ENCODE results near the gene PNMA8B. TPM values are rescaled to one million over a fixed set of nuclear protein-coding genes. Genes with fewer than 3 reads are reported as not detected.

The PNMA8B gene
- total RNA-seq, 1 donor from 2014 or later: 0.76 TPM

GRCh38 chr19:46493236-46494145, 2.2 kb downstream of the PNMA8B start:
- peak overlapping the region; percentile 69 for H3K4me3 Mint-ChIP-seq (ENCODE audit: unreplicated experiment)
- H3K9me3 Mint-ChIP-seq (ENCODE audit: unreplicated experiment): peaks cover 11% of the 10 kb centered on the region

GRCh38 chr19:46492841-46493235, 2.8 kb downstream of the PNMA8B start:
- no peak for DNase-seq
- Mint-ChIP-seq H3K27ac (ENCODE audit: unreplicated experiment) (no peak overlapping the region), H3K4me1 (ENCODE audit: low read depth, unreplicated experiment) (peaks cover 3% of the 10 kb centered on the region), H3K9me3 (ENCODE audit: unreplicated experiment) (peaks cover 11% of the 10 kb centered on the region), H3K4me3 (ENCODE audit: unreplicated experiment) (no peak overlapping the region), H3K36me3 (ENCODE audit: unreplicated experiment) (no peaks in the 10 kb centered on the region), H3K27me3 (ENCODE audit: unreplicated experiment) (peaks cover 32% of the 10 kb centered on the region)
- TF ChIP-seq, protein P1, sequence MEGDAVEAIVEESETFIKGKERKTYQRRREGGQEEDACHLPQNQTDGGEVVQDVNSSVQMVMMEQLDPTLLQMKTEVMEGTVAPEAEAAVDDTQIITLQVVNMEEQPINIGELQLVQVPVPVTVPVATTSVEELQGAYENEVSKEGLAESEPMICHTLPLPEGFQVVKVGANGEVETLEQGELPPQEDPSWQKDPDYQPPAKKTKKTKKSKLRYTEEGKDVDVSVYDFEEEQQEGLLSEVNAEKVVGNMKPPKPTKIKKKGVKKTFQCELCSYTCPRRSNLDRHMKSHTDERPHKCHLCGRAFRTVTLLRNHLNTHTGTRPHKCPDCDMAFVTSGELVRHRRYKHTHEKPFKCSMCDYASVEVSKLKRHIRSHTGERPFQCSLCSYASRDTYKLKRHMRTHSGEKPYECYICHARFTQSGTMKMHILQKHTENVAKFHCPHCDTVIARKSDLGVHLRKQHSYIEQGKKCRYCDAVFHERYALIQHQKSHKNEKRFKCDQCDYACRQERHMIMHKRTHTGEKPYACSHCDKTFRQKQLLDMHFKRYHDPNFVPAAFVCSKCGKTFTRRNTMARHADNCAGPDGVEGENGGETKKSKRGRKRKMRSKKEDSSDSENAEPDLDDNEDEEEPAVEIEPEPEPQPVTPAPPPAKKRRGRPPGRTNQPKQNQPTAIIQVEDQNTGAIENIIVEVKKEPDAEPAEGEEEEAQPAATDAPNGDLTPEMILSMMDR (IDR thresholded peaks at IDR 0.05; ENCODE audit: partially characterized antibody, unreplicated experiment): no peak

More at GRCh38 chr19:46493236-46494145, 2.2 kb downstream of the PNMA8B start:
- no peak for DNase-seq
- Mint-ChIP-seq H3K27me3 (ENCODE audit: unreplicated experiment) (peaks cover 31% of the 10 kb centered on the region), H3K36me3 (ENCODE audit: unreplicated experiment) (no peaks in the 10 kb centered on the region), H3K4me1 (ENCODE audit: low read depth, unreplicated experiment) (peaks cover 4% of the 10 kb centered on the region), H3K27ac (ENCODE audit: unreplicated experiment) (no peak overlapping the region)
- TF ChIP-seq, protein P1 (IDR thresholded peaks at IDR 0.05; ENCODE audit: partially characterized antibody, unreplicated experiment): no peak

DNA sequence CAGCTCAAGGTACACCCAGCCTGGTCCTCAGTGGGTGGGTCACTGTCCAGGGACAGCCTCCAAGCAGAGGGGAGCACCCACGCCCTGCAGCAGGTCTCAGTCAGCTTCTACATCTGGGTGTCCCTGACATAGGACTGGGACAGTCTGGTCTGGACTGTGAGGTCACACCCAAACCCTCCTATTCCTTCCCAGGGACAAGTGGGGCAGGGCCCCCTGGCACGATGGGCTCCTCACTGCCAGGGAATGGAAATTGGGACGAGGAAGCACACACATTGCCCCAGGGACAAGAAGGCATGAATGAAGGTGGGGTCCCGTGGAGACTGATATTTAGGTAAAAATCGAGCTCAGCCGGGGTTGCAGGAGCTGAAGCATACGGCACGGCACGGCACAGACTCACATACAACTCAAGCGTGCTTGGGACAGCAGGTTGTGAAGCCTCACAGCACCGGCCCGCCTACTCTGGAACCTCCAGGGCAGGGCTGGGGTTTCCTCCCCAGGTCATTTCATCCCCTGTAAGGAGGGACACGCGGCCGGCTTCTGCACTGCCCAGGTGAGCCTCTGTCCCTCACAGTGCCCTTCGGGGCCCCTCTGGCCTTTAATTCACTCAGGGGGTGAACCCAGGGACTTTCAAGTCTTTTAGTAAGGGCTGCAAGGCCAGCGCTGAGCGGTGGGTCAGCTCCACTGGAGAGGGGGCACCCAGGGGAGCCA, 3.5 kb downstream of the PNMA8B start:
- Mint-ChIP-seq H3K27ac (ENCODE audit: unreplicated experiment) (no peak overlapping the region), H3K27me3 (ENCODE audit: unreplicated experiment) (peaks cover 32% of the 10 kb centered on the region), H3K4me3 (ENCODE audit: unreplicated experiment) (no peak overlapping the region), H3K9me3 (ENCODE audit: unreplicated experiment) (peaks cover 11% of the 10 kb centered on the region), H3K4me1 (ENCODE audit: low read depth, unreplicated experiment) (peaks cover 5% of the 10 kb centered on the region), H3K36me3 (ENCODE audit: unreplicated experiment) (no peaks in the 10 kb centered on the region)
- no peak for DNase-seq
- TF ChIP-seq, protein P1 (IDR thresholded peaks at IDR 0.05; ENCODE audit: partially characterized antibody, unreplicated experiment): no peak

GRCh38 chr19:46490774-46491173, 4.9 kb downstream of the PNMA8B start:
- peaks cover 4% of the 10 kb centered on the region for H3K4me1 Mint-ChIP-seq (ENCODE audit: low read depth, unreplicated experiment)
- TF ChIP-seq, protein P1 (IDR thresholded peaks at IDR 0.05; ENCODE audit: partially characterized antibody, unreplicated experiment): no peak
- no peak for DNase-seq
- H3K36me3 Mint-ChIP-seq (ENCODE audit: unreplicated experiment): no peaks in the 10 kb centered on the region
- H3K4me3 Mint-ChIP-seq (ENCODE audit: unreplicated experiment): no peak overlapping the region
- peaks cover 11% of the 10 kb centered on the region for H3K9me3 Mint-ChIP-seq (ENCODE audit: unreplicated experiment)
- H3K27me3 Mint-ChIP-seq (ENCODE audit: unreplicated experiment): peaks cover 30% of the 10 kb centered on the region
- no peak overlapping the region for H3K27ac Mint-ChIP-seq (ENCODE audit: unreplicated experiment)
